Keratinocyte (primary cell): ENCODE results near the gene BNC2. TPM values are rescaled to one million over a fixed set of nuclear protein-coding genes. Genes with fewer than 3 reads are reported as not detected.

Experiments
- DNase-seq: peaks from one replicate; pipeline ENCODE4 v3.0.0-alpha.2; 2011; ENCODE audit warnings: low read depth, missing footprints, low spot score
- FAIRE-seq: peaks from 2 replicates; lab custom pipeline; 2011; peaks lifted over from hg19 to GRCh38; lab: Jason Lieb, UNC
- H2AFZ ChIP-seq: 2 replicates; pipeline ENCODE4 v1.6.0; 2012; ENCODE audit warnings: low read length, control low read depth, inconsistent platforms; ENCODE audit not compliant: control insufficient read depth
- H3K27ac ChIP-seq: 2 replicates; pipeline ENCODE4 v1.5.1; 2011; ENCODE audit warnings: low read length; ENCODE audit not compliant: control insufficient read depth, insufficient read depth
- H3K27me3 ChIP-seq: 3 replicates; pipeline ENCODE4 v1.6.0; 2011; ENCODE audit warnings: low read length; ENCODE audit not compliant: control insufficient read depth, insufficient read depth; ENCODE audit errors: extremely low read depth
- H3K36me3 ChIP-seq, 2 experiments: 2 replicates in 1 of 2; 3 replicates in 1 of 2; pipeline ENCODE4 v1.5.1; 2011; ENCODE audit warnings: low read length in 2 of 2, mild to moderate bottlenecking in 1 of 2; ENCODE audit not compliant: control insufficient read depth in 2 of 2, insufficient read depth in 2 of 2; ENCODE audit errors: extremely low read depth in 1 of 2
- H3K4me1 ChIP-seq: 3 replicates; pipeline ENCODE4 v1.5.1; 2011; ENCODE audit warnings: low read length; ENCODE audit not compliant: control insufficient read depth, insufficient read depth; ENCODE audit errors: extremely low read depth
- H3K4me2 ChIP-seq: 3 replicates; pipeline ENCODE4 v1.6.0; 2011; ENCODE audit warnings: low read depth, low read length; ENCODE audit not compliant: control insufficient read depth, insufficient read depth; ENCODE audit errors: extremely low read depth
- H3K4me3 ChIP-seq, 3 experiments: fragments of 200-600 bp in 1 of 3; sonication (generic) in 1 of 3; 2 replicates in 2 of 3; 3 replicates in 1 of 3; pipeline ENCODE4 v1.5.1; 2011 to 2016; ENCODE audit warnings: low read length in 3 of 3, mild to moderate bottlenecking in 3 of 3, control low read depth in 2 of 3, inconsistent platforms in 1 of 3, low read depth in 1 of 3, mixed read lengths in 1 of 3, mixed run types in 1 of 3, moderate library complexity in 1 of 3; ENCODE audit not compliant: control insufficient read depth in 2 of 3, insufficient read depth in 2 of 3; ENCODE audit errors: extremely low read depth in 1 of 3
- H3K79me2 ChIP-seq: 2 replicates; pipeline ENCODE4 v1.6.0; 2012; ENCODE audit warnings: low read length; ENCODE audit not compliant: control insufficient read depth, insufficient read depth
- H3K9ac ChIP-seq: 3 replicates; pipeline ENCODE4 v1.6.0; 2011; ENCODE audit warnings: low read length; ENCODE audit not compliant: control insufficient read depth, insufficient read depth; ENCODE audit errors: extremely low read depth
- H3K9me1 ChIP-seq: 3 replicates; pipeline ENCODE4 v1.6.0; 2011; ENCODE audit warnings: low read length; ENCODE audit not compliant: control insufficient read depth, insufficient read depth; ENCODE audit errors: extremely low read depth
- H3K9me3 ChIP-seq: 2 replicates; pipeline ENCODE4 v1.5.1; 2012; ENCODE audit warnings: low read depth, low read length; ENCODE audit not compliant: control insufficient read depth
- H4K20me1 ChIP-seq: 3 replicates; pipeline ENCODE4 v1.6.0; 2011; ENCODE audit warnings: low read length; ENCODE audit not compliant: control insufficient read depth, insufficient read depth; ENCODE audit errors: extremely low read depth
- EZH2 ChIP-seq: IDR thresholded peaks from one replicate; pipeline ENCODE4 v1.6.1; 2012; ENCODE audit warnings: inconsistent platforms, mild to moderate bottlenecking, low read length, moderate library complexity
- dilution Hi-C: fragments of 300-500 bp; cut with MboI; formaldehyde crosslinking; loops from one replicate; pipeline ENCODE4 v1.7.0; 2020; ENCODE audit warnings: low sequenced_read_pairs; ENCODE audit not compliant: extremely low pct_ligation_motif_present
- polyA plus RNA-seq, 5 experiments: library from polyadenylated mRNA; depleted of rRNA in 3 of 5; stranded (reverse) in 3 of 5; stranded (forward) in 1 of 5; unstranded in 1 of 5; fragments of >200 nt; gene quantifications; 1 replicate in 1 of 5; 2 replicates in 3 of 5; 3 replicates in 1 of 5; pipeline versions ENCODE4 v1.2.1 to v1.2.3, GENCODE V29; 2011 to 2012; ENCODE audit warnings: missing spikeins in 2 of 5, low read depth in 1 of 5, low replicate concordance in 1 of 5
- TF ChIP-seq, protein P1 (sequence below), 3 experiments: IDR thresholded peaks in 1 of 3; conservative IDR thresholded peaks in 1 of 3; optimal IDR thresholded peaks in 1 of 3; 2 replicates in 2 of 3; 3 replicates in 1 of 3; pipeline versions ENCODE3 to v1.5.1; 2011; ENCODE audit warnings: low read length in 3 of 3, mild to moderate bottlenecking in 3 of 3, moderate library complexity in 2 of 3, control low read depth in 1 of 3, inconsistent platforms in 1 of 3; ENCODE audit not compliant: insufficient read depth in 2 of 3; ENCODE audit errors: extremely low read depth in 1 of 3

BNC2 gene
- polyA plus RNA-seq, 1 donor (not counting 4 experiments of a cell fraction or from before 2014, with no cell fraction given) = 1.1 TPM

DNA sequence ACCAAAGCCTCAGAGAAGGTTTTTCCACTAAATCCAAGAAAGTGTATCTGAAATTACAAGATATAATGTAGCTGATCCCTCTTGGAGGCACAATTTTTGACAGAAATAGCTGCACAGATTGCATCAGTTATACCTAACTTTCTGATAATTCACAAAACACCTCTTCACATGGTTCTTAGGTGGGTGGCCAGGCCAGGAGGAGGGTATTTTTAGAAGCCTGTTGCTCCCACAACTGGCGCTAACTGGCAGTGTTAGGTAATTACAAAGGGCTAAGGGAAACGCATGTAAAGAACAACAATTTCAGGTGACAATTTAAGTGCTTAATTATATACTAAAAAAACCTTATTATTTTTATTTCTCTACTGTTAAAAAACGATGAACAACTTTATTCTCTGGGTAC lies 247.9 kb downstream of the BNC2 start:
- no peaks in the 10 kb centered on the region for H4K20me1 ChIP-seq
- no peak overlapping the region for H3K4me2 ChIP-seq
- no peak overlapping the region for H3K9ac ChIP-seq
- FAIRE-seq = no peak
- no peaks in the 10 kb centered on the region for H3K9me3 ChIP-seq
- H2AFZ ChIP-seq = no peak overlapping the region
- no peak overlapping the region for H3K4me3 ChIP-seq
- no peaks in the 10 kb centered on the region for H3K27me3 ChIP-seq
- H3K9me1 ChIP-seq = no peaks in the 10 kb centered on the region
- no peaks in the 10 kb centered on the region for H3K36me3 ChIP-seq
- no peaks in the 10 kb centered on the region for H3K4me1 ChIP-seq
- H3K79me2 ChIP-seq = no peaks in the 10 kb centered on the region
- H3K27ac ChIP-seq = no peak overlapping the region
- no peak for TF ChIP-seq EZH2
- TF ChIP-seq, protein P1, sequence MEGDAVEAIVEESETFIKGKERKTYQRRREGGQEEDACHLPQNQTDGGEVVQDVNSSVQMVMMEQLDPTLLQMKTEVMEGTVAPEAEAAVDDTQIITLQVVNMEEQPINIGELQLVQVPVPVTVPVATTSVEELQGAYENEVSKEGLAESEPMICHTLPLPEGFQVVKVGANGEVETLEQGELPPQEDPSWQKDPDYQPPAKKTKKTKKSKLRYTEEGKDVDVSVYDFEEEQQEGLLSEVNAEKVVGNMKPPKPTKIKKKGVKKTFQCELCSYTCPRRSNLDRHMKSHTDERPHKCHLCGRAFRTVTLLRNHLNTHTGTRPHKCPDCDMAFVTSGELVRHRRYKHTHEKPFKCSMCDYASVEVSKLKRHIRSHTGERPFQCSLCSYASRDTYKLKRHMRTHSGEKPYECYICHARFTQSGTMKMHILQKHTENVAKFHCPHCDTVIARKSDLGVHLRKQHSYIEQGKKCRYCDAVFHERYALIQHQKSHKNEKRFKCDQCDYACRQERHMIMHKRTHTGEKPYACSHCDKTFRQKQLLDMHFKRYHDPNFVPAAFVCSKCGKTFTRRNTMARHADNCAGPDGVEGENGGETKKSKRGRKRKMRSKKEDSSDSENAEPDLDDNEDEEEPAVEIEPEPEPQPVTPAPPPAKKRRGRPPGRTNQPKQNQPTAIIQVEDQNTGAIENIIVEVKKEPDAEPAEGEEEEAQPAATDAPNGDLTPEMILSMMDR (optimal IDR thresholded peaks at IDR 0.05 in 1 of 3, IDR thresholded peaks at IDR 0.05 in 1 of 3, conservative IDR thresholded peaks at IDR 0.05 in 1 of 3; ENCODE audit: extremely low read depth in 1 of 3, insufficient read depth in 2 of 3, low read length in 3 of 3) = no peak
- dilution Hi-C loops = no loop called here
- DNase-seq = no peak

DNA sequence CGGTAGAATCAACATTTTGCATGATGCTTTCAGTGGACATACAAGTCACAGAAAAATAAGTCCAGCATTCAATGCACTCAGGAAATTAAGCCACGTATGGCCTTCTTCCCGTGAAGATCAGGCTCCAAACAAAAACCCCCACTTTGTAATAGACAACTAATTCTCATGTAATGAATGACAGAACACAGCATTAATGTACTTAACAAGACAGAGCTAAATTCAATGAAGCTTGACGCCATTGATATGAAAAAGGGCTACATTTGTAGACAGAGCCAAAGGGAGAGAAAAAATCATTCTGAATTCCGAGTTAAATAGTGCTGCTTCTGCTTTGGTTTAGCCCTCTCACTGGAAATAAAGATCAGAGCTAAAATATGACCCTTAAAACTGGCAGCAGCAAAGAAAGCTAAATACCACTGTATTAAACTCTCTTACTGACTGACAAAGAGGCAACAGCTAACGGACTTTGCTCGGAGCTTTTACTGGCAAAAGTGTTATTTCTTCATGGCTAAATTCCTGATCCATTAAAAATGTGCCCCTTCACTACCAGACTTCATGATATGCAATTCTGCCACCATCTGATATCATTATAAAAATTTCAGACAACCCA lies 250.5 kb downstream of the BNC2 start:
- Histone ChIP-seq H3K36me3 (no peaks in the 10 kb centered on the region), H4K20me1 (no peaks in the 10 kb centered on the region), H2AFZ (no peak overlapping the region), H3K9ac (no peak overlapping the region), H3K27me3 (no peaks in the 10 kb centered on the region), H3K27ac (no peak overlapping the region), H3K9me3 (no peaks in the 10 kb centered on the region), H3K79me2 (no peaks in the 10 kb centered on the region), H3K4me3 (no peak overlapping the region), H3K4me2 (no peak overlapping the region), H3K9me1 (no peaks in the 10 kb centered on the region), H3K4me1 (no peaks in the 10 kb centered on the region)
- DNase-seq (no peak), FAIRE-seq (no peak)
- no peak for TF ChIP-seq EZH2
- TF ChIP-seq, protein P1 (optimal IDR thresholded peaks at IDR 0.05 in 1 of 3, IDR thresholded peaks at IDR 0.05 in 1 of 3, conservative IDR thresholded peaks at IDR 0.05 in 1 of 3; ENCODE audit: extremely low read depth in 1 of 3, insufficient read depth in 2 of 3, low read length in 3 of 3) = no peak
- dilution Hi-C loops = no loop called here
